NCI-H187 treated with DMSO at 0.1 percent for 48 hours (cell line): ENCODE results near the gene VEPH1.
"Not testable (repeated sequence)": the region's sequence is repeated elsewhere in the genome, so short reads cannot be mapped to it uniquely, and the experiment has no call there.

Experiments
- DNase-seq: peaks from one replicate; lab custom pipeline; 2025; lab: John Stamatoyannopoulos, UW

Gene VEPH1

GRCh38 chr3:157348304-157349075, 154.7 kb downstream of the VEPH1 start:
- not testable (repeated sequence) for DNase-seq

GRCh38 chr3:157347577-157348303, 155.5 kb downstream of the VEPH1 start:
- DNase-seq: no peak

GRCh38 chr3:157336252-157337009, 166.8 kb downstream of the VEPH1 start:
- DNase-seq: no peak

- no peak for DNase-seq
Measured at GRCh38 chr3:157335233-157336076, 167.8 kb downstream of the VEPH1 start.

- DNase-seq: no peak
Measured at GRCh38 chr3:157333551-157333991, 169.6 kb downstream of the VEPH1 start.

- no peak for DNase-seq
Measured at GRCh38 chr3:157330206-157330605, 173.0 kb downstream of the VEPH1 start.

GRCh38 chr3:157329551-157329950, 173.7 kb downstream of the VEPH1 start:
- DNase-seq: no peak

- no peak for DNase-seq
Measured at GRCh38 chr3:157327837-157328236, 175.4 kb downstream of the VEPH1 start.

GRCh38 chr3:157327018-157327417, 176.2 kb downstream of the VEPH1 start:
- no peak for DNase-seq

GRCh38 chr3:157324869-157325268, 178.3 kb downstream of the VEPH1 start:
- DNase-seq: not testable (repeated sequence)

- no peak for DNase-seq
Measured at GRCh38 chr3:157323360-157323759, 179.9 kb downstream of the VEPH1 start.

- DNase-seq: no peak
Measured at GRCh38 chr3:157319672-157320071, 183.5 kb downstream of the VEPH1 start.

- no peak for DNase-seq
Measured at GRCh38 chr3:157318639-157319288, 184.5 kb downstream of the VEPH1 start.

- DNase-seq: no peak
Measured at GRCh38 chr3:157317895-157318294, 185.3 kb downstream of the VEPH1 start.

GRCh38 chr3:157313186-157313585, 190.0 kb downstream of the VEPH1 start:
- DNase-seq: no peak

- no peak for DNase-seq
Measured at GRCh38 chr3:157312376-157312745, 190.9 kb downstream of the VEPH1 start.

- no peak for DNase-seq
Measured at GRCh38 chr3:157311633-157312375, 191.4 kb downstream of the VEPH1 start.

GRCh38 chr3:157310329-157311052, 192.7 kb downstream of the VEPH1 start:
- no peak for DNase-seq

GRCh38 chr3:157306502-157306901, 196.7 kb downstream of the VEPH1 start:
- no peak for DNase-seq

- DNase-seq: no peak
Measured at GRCh38 chr3:157305392-157305791, 197.8 kb downstream of the VEPH1 start.
